DMS 273 treated with DMSO at 0.1 percent for 48 hours (cell line): ENCODE results near the gene CPEB3.
"Not testable (repeated sequence)": the region's sequence is repeated elsewhere in the genome, so short reads cannot be mapped to it uniquely, and the experiment has no call there.

Experiments used
- DNase-seq: peaks from one replicate; lab custom pipeline; 2025; lab: John Stamatoyannopoulos, UW

CPEB3 gene

GRCh38 chr10:92141147-92141546, 149.7 kb downstream of the CPEB3 start:
- DNase-seq: not testable (repeated sequence)

GRCh38 chr10:92134049-92134448, 156.8 kb downstream of the CPEB3 start:
- not testable (repeated sequence) for DNase-seq

GRCh38 chr10:92131275-92131820, 159.5 kb downstream of the CPEB3 start:
- no peak for DNase-seq

- no peak for DNase-seq
Observed at GRCh38 chr10:92130622-92131274, 160.1 kb downstream of the CPEB3 start.

GRCh38 chr10:92126100-92126650, 164.7 kb downstream of the CPEB3 start:
- no peak for DNase-seq

- peak; percentile 79 for DNase-seq
Observed at GRCh38 chr10:92125144-92125543, 165.7 kb downstream of the CPEB3 start.

- no peak for DNase-seq
Observed at GRCh38 chr10:92124616-92125143, 166.2 kb downstream of the CPEB3 start.

GRCh38 chr10:92124020-92124419, 166.9 kb downstream of the CPEB3 start:
- no peak for DNase-seq

GRCh38 chr10:92122941-92123450, 167.9 kb downstream of the CPEB3 start:
- DNase-seq: no peak

- no peak for DNase-seq
Observed at GRCh38 chr10:92121686-92122492, 169.0 kb downstream of the CPEB3 start.

GRCh38 chr10:92119340-92119739, 171.5 kb downstream of the CPEB3 start:
- no peak for DNase-seq

- not testable (repeated sequence) for DNase-seq
Observed at GRCh38 chr10:92114917-92115316, 176.0 kb downstream of the CPEB3 start.

- DNase-seq: no peak
Observed at GRCh38 chr10:92113911-92114600, 176.8 kb downstream of the CPEB3 start.

- DNase-seq: no peak
Observed at GRCh38 chr10:92112462-92112861, 178.4 kb downstream of the CPEB3 start.

GRCh38 chr10:92111336-92111939, 179.4 kb downstream of the CPEB3 start:
- DNase-seq: no peak

- DNase-seq: no peak
Observed at GRCh38 chr10:92110039-92110794, 180.7 kb downstream of the CPEB3 start.

GRCh38 chr10:92108747-92109146, 182.1 kb downstream of the CPEB3 start:
- DNase-seq: no peak

- DNase-seq: no peak
Observed at GRCh38 chr10:92108120-92108519, 182.8 kb downstream of the CPEB3 start.

GRCh38 chr10:92103376-92104090, 187.3 kb downstream of the CPEB3 start:
- no peak for DNase-seq
